ENCODE data around the gene TMEFF2. TPM values are rescaled to one million over a fixed set of nuclear protein-coding genes. Genes with fewer than 3 reads are reported as not detected.

The TMEFF2 gene
- total and polyA plus RNA-seq, 2 experiments from 2014 or later, result 1.7 to 2.2 TPM

DNA sequence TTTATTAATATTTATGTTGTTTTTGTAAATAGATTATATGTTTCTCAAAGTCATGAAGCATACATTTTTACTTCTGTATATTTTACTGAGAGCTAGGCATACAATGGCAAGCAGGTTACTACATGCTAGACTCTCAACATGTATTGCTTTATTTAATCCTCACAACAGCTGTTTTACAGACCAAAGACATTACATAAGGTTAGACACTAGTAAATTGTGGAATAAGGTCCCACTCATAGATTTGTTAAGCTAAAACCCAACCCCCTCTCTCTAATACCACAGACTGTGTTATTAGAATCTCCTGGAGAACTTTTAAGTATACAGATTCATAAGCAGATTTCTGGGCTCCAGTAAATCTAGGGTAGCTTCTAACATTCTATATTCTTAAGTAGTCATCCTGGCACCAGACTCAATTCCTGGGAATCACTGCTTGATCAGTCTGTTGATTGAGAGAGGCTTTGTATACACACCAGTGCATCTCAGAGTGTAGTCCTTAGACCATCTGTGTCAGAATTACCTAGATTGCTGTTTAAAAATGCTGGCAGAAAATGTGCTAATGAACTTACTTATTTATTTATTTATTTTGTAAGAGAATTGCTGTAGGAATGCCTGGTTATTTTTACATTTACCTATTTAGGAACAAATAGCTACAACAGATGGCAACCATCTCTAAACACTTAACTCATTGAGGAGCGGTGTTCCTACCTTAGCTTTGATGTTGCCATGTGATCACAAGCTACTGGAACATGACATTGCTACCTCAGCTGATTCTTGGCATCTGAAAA, 194.3 kb downstream of the TMEFF2 start:
- no peak for ATAC-seq
- no peak overlapping the region for H2AFZ ChIP-seq

More for the DNA sequence above, 194.3 kb downstream of the TMEFF2 start:
- no peaks in the 10 kb centered on the region for H3K79me2 ChIP-seq (replicated peaks; ENCODE audit: insufficient read depth)
- Mint-ChIP-seq H3K4me1 (peaks cover 26% of the 10 kb centered on the region), H3K4me3 (no peak overlapping the region), H3K27ac (no peak overlapping the region), H3K27me3 (ENCODE audit: insufficient read depth, low read depth, poor library complexity) (peaks cover 3% of the 10 kb centered on the region), H3K36me3 (ENCODE audit: low read depth) (no peaks in the 10 kb centered on the region; the same call in 2 of the 3 replicates), H3K9me3 (no peaks in the 10 kb centered on the region; the same call in 2 of the 3 replicates)
- no peaks in the 10 kb centered on the region for H3K9me2 ChIP-seq (ENCODE audit: insufficient read depth)
- no peak for DNase-seq (ENCODE audit: low spot score)
- H3F3A ChIP-seq (replicated peaks; ENCODE audit: low read depth), result no peaks in the 10 kb centered on the region
- H3K27me3 ChIP-seq (ENCODE audit: insufficient read depth), result no peaks in the 10 kb centered on the region
- no peaks in the 10 kb centered on the region for H4K20me1 ChIP-seq (replicated peaks; ENCODE audit: insufficient read depth)
- H3K27ac ChIP-seq (ENCODE audit: low read depth), result no peak overlapping the region
- no peak overlapping the region for H3K4me3 ChIP-seq
- peaks cover 11% of the 10 kb centered on the region for H3K4me1 ChIP-seq (ENCODE audit: insufficient read depth)
- no peaks in the 10 kb centered on the region for H3K36me3 ChIP-seq (ENCODE audit: insufficient read depth)
- no peak overlapping the region for H3K4me2 ChIP-seq
- TF ChIP-seq, protein P1, sequence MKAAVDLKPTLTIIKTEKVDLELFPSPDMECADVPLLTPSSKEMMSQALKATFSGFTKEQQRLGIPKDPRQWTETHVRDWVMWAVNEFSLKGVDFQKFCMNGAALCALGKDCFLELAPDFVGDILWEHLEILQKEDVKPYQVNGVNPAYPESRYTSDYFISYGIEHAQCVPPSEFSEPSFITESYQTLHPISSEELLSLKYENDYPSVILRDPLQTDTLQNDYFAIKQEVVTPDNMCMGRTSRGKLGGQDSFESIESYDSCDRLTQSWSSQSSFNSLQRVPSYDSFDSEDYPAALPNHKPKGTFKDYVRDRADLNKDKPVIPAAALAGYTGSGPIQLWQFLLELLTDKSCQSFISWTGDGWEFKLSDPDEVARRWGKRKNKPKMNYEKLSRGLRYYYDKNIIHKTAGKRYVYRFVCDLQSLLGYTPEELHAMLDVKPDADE (IDR thresholded peaks at IDR 0.05), result no peak
- no peak for TF ChIP-seq ZNF331 (CRISPR knock-in tag; IDR thresholded peaks at IDR 0.05; ENCODE audit: low read depth)
- TF ChIP-seq JUNB (IDR thresholded peaks at IDR 0.05; ENCODE audit: unreplicated experiment), result no peak
- TF ChIP-seq CREB1 (CRISPR knock-in tag; IDR thresholded peaks at IDR 0.05; ENCODE audit: low read depth), result no peak
- TF ChIP-seq NANOG (IDR thresholded peaks at IDR 0.05; ENCODE audit: borderline replicate concordance), result no peak
- no peak for TF ChIP-seq EZH2 (IDR thresholded peaks at IDR 0.05; ENCODE audit: low read depth, unreplicated experiment)
- TF ChIP-seq, protein P2, sequence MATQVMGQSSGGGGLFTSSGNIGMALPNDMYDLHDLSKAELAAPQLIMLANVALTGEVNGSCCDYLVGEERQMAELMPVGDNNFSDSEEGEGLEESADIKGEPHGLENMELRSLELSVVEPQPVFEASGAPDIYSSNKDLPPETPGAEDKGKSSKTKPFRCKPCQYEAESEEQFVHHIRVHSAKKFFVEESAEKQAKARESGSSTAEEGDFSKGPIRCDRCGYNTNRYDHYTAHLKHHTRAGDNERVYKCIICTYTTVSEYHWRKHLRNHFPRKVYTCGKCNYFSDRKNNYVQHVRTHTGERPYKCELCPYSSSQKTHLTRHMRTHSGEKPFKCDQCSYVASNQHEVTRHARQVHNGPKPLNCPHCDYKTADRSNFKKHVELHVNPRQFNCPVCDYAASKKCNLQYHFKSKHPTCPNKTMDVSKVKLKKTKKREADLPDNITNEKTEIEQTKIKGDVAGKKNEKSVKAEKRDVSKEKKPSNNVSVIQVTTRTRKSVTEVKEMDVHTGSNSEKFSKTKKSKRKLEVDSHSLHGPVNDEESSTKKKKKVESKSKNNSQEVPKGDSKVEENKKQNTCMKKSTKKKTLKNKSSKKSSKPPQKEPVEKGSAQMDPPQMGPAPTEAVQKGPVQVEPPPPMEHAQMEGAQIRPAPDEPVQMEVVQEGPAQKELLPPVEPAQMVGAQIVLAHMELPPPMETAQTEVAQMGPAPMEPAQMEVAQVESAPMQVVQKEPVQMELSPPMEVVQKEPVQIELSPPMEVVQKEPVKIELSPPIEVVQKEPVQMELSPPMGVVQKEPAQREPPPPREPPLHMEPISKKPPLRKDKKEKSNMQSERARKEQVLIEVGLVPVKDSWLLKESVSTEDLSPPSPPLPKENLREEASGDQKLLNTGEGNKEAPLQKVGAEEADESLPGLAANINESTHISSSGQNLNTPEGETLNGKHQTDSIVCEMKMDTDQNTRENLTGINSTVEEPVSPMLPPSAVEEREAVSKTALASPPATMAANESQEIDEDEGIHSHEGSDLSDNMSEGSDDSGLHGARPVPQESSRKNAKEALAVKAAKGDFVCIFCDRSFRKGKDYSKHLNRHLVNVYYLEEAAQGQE (IDR thresholded peaks at IDR 0.05; ENCODE audit: unreplicated experiment), result no peak
- no peak for TF ChIP-seq POLR2AphosphoS5 (IDR thresholded peaks at IDR 0.05; ENCODE audit: low read depth)
- no peak for TF ChIP-seq EZH2phosphoT487 (IDR thresholded peaks at IDR 0.05; ENCODE audit: unreplicated experiment)
- TF ChIP-seq, protein P3, sequence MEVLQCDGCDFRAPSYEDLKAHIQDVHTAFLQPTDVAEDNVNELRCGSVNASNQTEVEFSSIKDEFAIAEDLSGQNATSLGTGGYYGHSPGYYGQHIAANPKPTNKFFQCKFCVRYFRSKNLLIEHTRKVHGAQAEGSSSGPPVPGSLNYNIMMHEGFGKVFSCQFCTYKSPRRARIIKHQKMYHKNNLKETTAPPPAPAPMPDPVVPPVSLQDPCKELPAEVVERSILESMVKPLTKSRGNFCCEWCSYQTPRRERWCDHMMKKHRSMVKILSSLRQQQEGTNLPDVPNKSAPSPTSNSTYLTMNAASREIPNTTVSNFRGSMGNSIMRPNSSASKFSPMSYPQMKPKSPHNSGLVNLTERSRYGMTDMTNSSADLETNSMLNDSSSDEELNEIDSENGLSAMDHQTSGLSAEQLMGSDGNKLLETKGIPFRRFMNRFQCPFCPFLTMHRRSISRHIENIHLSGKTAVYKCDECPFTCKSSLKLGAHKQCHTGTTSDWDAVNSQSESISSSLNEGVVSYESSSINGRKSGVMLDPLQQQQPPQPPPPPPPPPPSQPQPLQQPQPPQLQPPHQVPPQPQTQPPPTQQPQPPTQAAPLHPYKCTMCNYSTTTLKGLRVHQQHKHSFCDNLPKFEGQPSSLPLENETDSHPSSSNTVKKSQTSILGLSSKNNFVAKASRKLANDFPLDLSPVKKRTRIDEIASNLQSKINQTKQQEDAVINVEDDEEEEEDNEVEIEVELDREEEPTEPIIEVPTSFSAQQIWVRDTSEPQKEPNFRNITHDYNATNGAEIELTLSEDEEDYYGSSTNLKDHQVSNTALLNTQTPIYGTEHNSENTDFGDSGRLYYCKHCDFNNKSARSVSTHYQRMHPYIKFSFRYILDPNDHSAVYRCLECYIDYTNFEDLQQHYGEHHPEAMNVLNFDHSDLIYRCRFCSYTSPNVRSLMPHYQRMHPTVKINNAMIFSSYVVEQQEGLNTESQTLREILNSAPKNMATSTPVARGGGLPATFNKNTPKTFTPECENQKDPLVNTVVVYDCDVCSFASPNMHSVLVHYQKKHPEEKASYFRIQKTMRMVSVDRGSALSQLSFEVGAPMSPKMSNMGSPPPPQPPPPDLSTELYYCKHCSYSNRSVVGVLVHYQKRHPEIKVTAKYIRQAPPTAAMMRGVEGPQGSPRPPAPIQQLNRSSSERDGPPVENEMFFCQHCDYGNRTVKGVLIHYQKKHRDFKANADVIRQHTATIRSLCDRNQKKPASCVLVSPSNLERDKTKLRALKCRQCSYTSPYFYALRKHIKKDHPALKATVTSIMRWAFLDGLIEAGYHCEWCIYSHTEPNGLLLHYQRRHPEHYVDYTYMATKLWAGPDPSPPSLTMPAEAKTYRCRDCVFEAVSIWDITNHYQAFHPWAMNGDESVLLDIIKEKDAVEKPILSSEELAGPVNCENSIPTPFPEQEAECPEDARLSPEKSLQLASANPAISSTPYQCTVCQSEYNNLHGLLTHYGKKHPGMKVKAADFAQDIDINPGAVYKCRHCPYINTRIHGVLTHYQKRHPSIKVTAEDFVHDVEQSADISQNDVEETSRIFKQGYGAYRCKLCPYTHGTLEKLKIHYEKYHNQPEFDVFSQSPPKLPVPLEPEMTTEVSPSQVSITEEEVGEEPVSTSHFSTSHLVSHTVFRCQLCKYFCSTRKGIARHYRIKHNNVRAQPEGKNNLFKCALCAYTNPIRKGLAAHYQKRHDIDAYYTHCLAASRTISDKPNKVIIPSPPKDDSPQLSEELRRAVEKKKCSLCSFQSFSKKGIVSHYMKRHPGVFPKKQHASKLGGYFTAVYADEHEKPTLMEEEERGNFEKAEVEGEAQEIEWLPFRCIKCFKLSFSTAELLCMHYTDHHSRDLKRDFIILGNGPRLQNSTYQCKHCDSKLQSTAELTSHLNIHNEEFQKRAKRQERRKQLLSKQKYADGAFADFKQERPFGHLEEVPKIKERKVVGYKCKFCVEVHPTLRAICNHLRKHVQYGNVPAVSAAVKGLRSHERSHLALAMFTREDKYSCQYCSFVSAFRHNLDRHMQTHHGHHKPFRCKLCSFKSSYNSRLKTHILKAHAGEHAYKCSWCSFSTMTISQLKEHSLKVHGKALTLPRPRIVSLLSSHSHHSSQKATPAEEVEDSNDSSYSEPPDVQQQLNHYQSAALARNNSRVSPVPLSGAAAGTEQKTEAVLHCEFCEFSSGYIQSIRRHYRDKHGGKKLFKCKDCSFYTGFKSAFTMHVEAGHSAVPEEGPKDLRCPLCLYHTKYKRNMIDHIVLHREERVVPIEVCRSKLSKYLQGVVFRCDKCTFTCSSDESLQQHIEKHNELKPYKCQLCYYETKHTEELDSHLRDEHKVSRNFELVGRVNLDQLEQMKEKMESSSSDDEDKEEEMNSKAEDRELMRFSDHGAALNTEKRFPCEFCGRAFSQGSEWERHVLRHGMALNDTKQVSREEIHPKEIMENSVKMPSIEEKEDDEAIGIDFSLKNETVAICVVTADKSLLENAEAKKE (CRISPR knock-in tag; IDR thresholded peaks at IDR 0.05), result no peak
- TF ChIP-seq, protein P4, sequence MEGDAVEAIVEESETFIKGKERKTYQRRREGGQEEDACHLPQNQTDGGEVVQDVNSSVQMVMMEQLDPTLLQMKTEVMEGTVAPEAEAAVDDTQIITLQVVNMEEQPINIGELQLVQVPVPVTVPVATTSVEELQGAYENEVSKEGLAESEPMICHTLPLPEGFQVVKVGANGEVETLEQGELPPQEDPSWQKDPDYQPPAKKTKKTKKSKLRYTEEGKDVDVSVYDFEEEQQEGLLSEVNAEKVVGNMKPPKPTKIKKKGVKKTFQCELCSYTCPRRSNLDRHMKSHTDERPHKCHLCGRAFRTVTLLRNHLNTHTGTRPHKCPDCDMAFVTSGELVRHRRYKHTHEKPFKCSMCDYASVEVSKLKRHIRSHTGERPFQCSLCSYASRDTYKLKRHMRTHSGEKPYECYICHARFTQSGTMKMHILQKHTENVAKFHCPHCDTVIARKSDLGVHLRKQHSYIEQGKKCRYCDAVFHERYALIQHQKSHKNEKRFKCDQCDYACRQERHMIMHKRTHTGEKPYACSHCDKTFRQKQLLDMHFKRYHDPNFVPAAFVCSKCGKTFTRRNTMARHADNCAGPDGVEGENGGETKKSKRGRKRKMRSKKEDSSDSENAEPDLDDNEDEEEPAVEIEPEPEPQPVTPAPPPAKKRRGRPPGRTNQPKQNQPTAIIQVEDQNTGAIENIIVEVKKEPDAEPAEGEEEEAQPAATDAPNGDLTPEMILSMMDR (conservative IDR thresholded peaks at IDR 0.05; ENCODE audit: low read depth in 2 of 2), result no peak
- no peak for TF ChIP-seq ZNF114 (CRISPR knock-in tag; IDR thresholded peaks at IDR 0.05)
- no peak for TF ChIP-seq STAT1 (IDR thresholded peaks at IDR 0.05; ENCODE audit: unreplicated experiment)
